Progenitor cell of endocrine pancreas (in vitro differentiated cells): ENCODE results near the gene APBB1IP. TPM values are rescaled to one million over a fixed set of nuclear protein-coding genes. Genes with fewer than 3 reads are reported as not detected.
A peak's percentile ranks its signal among the peaks of the same experiment; 100 is the strongest.
"Not testable (repeated sequence)": the region's sequence is repeated elsewhere in the genome, so short reads cannot be mapped to it uniquely, and the experiment has no call there.

Source experiments
- DNase-seq: peaks from one replicate; pipeline ENCODE4 v3.0.0; 2021; ENCODE audit warnings: low spot score; ENCODE audit not compliant: unreplicated experiment
- H3K27ac Mint-ChIP-seq: 2 replicates; pipeline ENCODE4 v1.8.0; 2021; ENCODE audit warnings: mild to moderate bottlenecking, moderate library complexity, mixed read lengths
- H3K27me3 Mint-ChIP-seq: 2 replicates; pipeline ENCODE4 v1.8.0; 2021; ENCODE audit warnings: mixed read lengths
- H3K36me3 Mint-ChIP-seq: 2 replicates; pipeline ENCODE4 v1.8.0; 2022; ENCODE audit warnings: mixed read lengths; ENCODE audit not compliant: insufficient read depth
- H3K4me1 Mint-ChIP-seq: 2 replicates; pipeline ENCODE4 v1.8.0; 2021; ENCODE audit warnings: low read depth, mixed read lengths
- H3K4me3 Mint-ChIP-seq: 2 replicates; pipeline ENCODE4 v1.8.0; 2021; ENCODE audit warnings: low read depth, mild to moderate bottlenecking, moderate library complexity, mixed read lengths
- H3K9me3 Mint-ChIP-seq: 2 replicates; pipeline ENCODE4 v1.8.0; 2021; ENCODE audit warnings: low read depth, mixed read lengths
- CTCF ChIP-seq: fragments of 200-600 bp; sonication (generic); IDR thresholded peaks from one replicate; pipeline ENCODE4 v1.5.0; 2021; ENCODE audit warnings: antibody characterized with exemption, mild to moderate bottlenecking; ENCODE audit not compliant: unreplicated experiment
- long read RNA-seq: library from polyadenylated mRNA; unstranded; transcript quantifications from one replicate; pipeline ENCODE4 v2.0.0, GENCODE V29; 2020
- total RNA-seq: library from RNA; stranded (reverse); gene quantifications from 2 replicates; pipeline ENCODE4 v1.2.1, GENCODE V29; 2021

APBB1IP gene
- total RNA-seq: 0.24 and 0.38 TPM in 2 replicates
- long read RNA-seq, partial matches to known transcripts: 0 of 3 reads
- long read RNA-seq, other reads (novel, unspliced or antisense): 3 of 3 reads

- Mint-ChIP-seq H3K4me3 (peak within 1 kb of the TSS; percentile 19), H3K36me3 (no peaks in the 10 kb centered on the region), H3K4me1 (peaks cover 4% of the 10 kb centered on the region), H3K9me3 (no peaks in the 10 kb centered on the region), H3K27ac (no peak within 1 kb of the TSS), H3K27me3 (peaks cover 38% of the 10 kb centered on the region)
- no peak for DNase-seq
- no peak for TF ChIP-seq CTCF
These were observed at the start of gene APBB1IP for GRCh38 chr10:26437637-26438461. Gene APBB1IP (plus strand): TSS chr10:26438341. CDS start chr10:26492327, 53,986 bp downstream.

GRCh38 chr10:26389533-26389932 is 48.6 kb upstream of the APBB1IP start:
- Mint-ChIP-seq H3K36me3 (peaks cover 1% of the 10 kb centered on the region), H3K4me3 (no peak overlapping the region), H3K4me1 (peaks cover 3% of the 10 kb centered on the region), H3K9me3 (peaks cover 3% of the 10 kb centered on the region), H3K27ac (no peak overlapping the region), H3K27me3 (peaks cover 29% of the 10 kb centered on the region)
- no peak for TF ChIP-seq CTCF
- no peak for DNase-seq

GRCh38 chr10:26391701-26392695 is 46.1 kb upstream of the APBB1IP start:
- H3K36me3 Mint-ChIP-seq: peaks cover 1% of the 10 kb centered on the region
- peaks cover 3% of the 10 kb centered on the region for H3K9me3 Mint-ChIP-seq
- TF ChIP-seq CTCF: no peak
- H3K4me3 Mint-ChIP-seq: peak overlapping the region; percentile 5
- H3K4me1 Mint-ChIP-seq: peaks cover 3% of the 10 kb centered on the region
- H3K27ac Mint-ChIP-seq: no peak overlapping the region
- H3K27me3 Mint-ChIP-seq: peaks cover 29% of the 10 kb centered on the region
- DNase-seq: peak; percentile 9

- H3K4me1 Mint-ChIP-seq, H3K27ac Mint-ChIP-seq, H3K9me3 Mint-ChIP-seq, H3K4me3 Mint-ChIP-seq, DNase-seq, H3K36me3 Mint-ChIP-seq: not testable (repeated sequence)
- H3K27me3 Mint-ChIP-seq: peaks cover 12% of the 10 kb centered on the region
These were observed 39.8 kb upstream of the APBB1IP start for GRCh38 chr10:26398353-26398752.

- Mint-ChIP-seq H3K4me3 (no peak overlapping the region), H3K9me3 (no peaks in the 10 kb centered on the region), H3K27ac (no peak overlapping the region), H3K4me1 (peaks cover 3% of the 10 kb centered on the region), H3K27me3 (no peaks in the 10 kb centered on the region), H3K36me3 (no peaks in the 10 kb centered on the region)
- DNase-seq: no peak
- TF ChIP-seq CTCF: no peak
These were observed 30.7 kb upstream of the APBB1IP start for GRCh38 chr10:26407406-26407969.
